ENCODE results near the gene ITIH1. TPM values are rescaled to one million over a fixed set of nuclear protein-coding genes. Genes with fewer than 3 reads are reported as not detected.

Gene ITIH1
- total and polyA plus RNA-seq, 2 experiments from 2014 or later = not detected

DNA sequence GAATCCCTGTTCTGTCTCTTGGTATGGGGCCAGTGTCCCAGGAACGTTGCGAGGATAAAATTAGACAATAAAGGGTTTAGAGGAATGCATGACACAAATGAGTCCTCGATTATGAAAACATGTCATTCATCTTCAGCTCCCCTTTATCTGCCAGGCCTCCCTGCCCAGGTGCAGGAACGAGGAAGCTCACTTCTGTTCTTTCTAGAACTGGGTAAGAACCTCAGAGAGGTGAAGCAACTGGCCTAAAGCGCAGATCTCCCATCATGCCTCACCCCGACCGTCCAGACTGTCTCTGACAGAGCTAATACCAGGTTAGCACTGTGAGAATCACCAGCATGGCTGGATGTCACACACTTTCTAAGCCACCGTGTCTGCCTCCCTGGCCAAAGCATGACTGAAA is 1.5 kb upstream of the ITIH1 start:
- no peaks in the 10 kb centered on the region for H4K20me1 ChIP-seq (replicated peaks; ENCODE audit: insufficient read depth)
- TF ChIP-seq ZNF331 (CRISPR knock-in tag; IDR thresholded peaks at IDR 0.05; ENCODE audit: low read depth) (no peak), EZH2phosphoT487 (IDR thresholded peaks at IDR 0.05; ENCODE audit: unreplicated experiment) (no peak), ZNF114 (CRISPR knock-in tag; IDR thresholded peaks at IDR 0.05) (no peak), STAT1 (IDR thresholded peaks at IDR 0.05; ENCODE audit: unreplicated experiment) (no peak), POLR2AphosphoS5 (IDR thresholded peaks at IDR 0.05; ENCODE audit: low read depth) (no peak), NANOG (IDR thresholded peaks at IDR 0.05; ENCODE audit: borderline replicate concordance) (no peak), CREB1 (CRISPR knock-in tag; IDR thresholded peaks at IDR 0.05; ENCODE audit: low read depth) (no peak), JUNB (IDR thresholded peaks at IDR 0.05; ENCODE audit: unreplicated experiment) (no peak), EZH2 (IDR thresholded peaks at IDR 0.05; ENCODE audit: low read depth, unreplicated experiment) (no peak)
- TF ChIP-seq, protein P1, sequence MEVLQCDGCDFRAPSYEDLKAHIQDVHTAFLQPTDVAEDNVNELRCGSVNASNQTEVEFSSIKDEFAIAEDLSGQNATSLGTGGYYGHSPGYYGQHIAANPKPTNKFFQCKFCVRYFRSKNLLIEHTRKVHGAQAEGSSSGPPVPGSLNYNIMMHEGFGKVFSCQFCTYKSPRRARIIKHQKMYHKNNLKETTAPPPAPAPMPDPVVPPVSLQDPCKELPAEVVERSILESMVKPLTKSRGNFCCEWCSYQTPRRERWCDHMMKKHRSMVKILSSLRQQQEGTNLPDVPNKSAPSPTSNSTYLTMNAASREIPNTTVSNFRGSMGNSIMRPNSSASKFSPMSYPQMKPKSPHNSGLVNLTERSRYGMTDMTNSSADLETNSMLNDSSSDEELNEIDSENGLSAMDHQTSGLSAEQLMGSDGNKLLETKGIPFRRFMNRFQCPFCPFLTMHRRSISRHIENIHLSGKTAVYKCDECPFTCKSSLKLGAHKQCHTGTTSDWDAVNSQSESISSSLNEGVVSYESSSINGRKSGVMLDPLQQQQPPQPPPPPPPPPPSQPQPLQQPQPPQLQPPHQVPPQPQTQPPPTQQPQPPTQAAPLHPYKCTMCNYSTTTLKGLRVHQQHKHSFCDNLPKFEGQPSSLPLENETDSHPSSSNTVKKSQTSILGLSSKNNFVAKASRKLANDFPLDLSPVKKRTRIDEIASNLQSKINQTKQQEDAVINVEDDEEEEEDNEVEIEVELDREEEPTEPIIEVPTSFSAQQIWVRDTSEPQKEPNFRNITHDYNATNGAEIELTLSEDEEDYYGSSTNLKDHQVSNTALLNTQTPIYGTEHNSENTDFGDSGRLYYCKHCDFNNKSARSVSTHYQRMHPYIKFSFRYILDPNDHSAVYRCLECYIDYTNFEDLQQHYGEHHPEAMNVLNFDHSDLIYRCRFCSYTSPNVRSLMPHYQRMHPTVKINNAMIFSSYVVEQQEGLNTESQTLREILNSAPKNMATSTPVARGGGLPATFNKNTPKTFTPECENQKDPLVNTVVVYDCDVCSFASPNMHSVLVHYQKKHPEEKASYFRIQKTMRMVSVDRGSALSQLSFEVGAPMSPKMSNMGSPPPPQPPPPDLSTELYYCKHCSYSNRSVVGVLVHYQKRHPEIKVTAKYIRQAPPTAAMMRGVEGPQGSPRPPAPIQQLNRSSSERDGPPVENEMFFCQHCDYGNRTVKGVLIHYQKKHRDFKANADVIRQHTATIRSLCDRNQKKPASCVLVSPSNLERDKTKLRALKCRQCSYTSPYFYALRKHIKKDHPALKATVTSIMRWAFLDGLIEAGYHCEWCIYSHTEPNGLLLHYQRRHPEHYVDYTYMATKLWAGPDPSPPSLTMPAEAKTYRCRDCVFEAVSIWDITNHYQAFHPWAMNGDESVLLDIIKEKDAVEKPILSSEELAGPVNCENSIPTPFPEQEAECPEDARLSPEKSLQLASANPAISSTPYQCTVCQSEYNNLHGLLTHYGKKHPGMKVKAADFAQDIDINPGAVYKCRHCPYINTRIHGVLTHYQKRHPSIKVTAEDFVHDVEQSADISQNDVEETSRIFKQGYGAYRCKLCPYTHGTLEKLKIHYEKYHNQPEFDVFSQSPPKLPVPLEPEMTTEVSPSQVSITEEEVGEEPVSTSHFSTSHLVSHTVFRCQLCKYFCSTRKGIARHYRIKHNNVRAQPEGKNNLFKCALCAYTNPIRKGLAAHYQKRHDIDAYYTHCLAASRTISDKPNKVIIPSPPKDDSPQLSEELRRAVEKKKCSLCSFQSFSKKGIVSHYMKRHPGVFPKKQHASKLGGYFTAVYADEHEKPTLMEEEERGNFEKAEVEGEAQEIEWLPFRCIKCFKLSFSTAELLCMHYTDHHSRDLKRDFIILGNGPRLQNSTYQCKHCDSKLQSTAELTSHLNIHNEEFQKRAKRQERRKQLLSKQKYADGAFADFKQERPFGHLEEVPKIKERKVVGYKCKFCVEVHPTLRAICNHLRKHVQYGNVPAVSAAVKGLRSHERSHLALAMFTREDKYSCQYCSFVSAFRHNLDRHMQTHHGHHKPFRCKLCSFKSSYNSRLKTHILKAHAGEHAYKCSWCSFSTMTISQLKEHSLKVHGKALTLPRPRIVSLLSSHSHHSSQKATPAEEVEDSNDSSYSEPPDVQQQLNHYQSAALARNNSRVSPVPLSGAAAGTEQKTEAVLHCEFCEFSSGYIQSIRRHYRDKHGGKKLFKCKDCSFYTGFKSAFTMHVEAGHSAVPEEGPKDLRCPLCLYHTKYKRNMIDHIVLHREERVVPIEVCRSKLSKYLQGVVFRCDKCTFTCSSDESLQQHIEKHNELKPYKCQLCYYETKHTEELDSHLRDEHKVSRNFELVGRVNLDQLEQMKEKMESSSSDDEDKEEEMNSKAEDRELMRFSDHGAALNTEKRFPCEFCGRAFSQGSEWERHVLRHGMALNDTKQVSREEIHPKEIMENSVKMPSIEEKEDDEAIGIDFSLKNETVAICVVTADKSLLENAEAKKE (CRISPR knock-in tag; IDR thresholded peaks at IDR 0.05) = no peak
- TF ChIP-seq, protein P2, sequence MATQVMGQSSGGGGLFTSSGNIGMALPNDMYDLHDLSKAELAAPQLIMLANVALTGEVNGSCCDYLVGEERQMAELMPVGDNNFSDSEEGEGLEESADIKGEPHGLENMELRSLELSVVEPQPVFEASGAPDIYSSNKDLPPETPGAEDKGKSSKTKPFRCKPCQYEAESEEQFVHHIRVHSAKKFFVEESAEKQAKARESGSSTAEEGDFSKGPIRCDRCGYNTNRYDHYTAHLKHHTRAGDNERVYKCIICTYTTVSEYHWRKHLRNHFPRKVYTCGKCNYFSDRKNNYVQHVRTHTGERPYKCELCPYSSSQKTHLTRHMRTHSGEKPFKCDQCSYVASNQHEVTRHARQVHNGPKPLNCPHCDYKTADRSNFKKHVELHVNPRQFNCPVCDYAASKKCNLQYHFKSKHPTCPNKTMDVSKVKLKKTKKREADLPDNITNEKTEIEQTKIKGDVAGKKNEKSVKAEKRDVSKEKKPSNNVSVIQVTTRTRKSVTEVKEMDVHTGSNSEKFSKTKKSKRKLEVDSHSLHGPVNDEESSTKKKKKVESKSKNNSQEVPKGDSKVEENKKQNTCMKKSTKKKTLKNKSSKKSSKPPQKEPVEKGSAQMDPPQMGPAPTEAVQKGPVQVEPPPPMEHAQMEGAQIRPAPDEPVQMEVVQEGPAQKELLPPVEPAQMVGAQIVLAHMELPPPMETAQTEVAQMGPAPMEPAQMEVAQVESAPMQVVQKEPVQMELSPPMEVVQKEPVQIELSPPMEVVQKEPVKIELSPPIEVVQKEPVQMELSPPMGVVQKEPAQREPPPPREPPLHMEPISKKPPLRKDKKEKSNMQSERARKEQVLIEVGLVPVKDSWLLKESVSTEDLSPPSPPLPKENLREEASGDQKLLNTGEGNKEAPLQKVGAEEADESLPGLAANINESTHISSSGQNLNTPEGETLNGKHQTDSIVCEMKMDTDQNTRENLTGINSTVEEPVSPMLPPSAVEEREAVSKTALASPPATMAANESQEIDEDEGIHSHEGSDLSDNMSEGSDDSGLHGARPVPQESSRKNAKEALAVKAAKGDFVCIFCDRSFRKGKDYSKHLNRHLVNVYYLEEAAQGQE (IDR thresholded peaks at IDR 0.05; ENCODE audit: unreplicated experiment) = no peak
- TF ChIP-seq, protein P3, sequence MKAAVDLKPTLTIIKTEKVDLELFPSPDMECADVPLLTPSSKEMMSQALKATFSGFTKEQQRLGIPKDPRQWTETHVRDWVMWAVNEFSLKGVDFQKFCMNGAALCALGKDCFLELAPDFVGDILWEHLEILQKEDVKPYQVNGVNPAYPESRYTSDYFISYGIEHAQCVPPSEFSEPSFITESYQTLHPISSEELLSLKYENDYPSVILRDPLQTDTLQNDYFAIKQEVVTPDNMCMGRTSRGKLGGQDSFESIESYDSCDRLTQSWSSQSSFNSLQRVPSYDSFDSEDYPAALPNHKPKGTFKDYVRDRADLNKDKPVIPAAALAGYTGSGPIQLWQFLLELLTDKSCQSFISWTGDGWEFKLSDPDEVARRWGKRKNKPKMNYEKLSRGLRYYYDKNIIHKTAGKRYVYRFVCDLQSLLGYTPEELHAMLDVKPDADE (IDR thresholded peaks at IDR 0.05) = no peak
- TF ChIP-seq, protein P4, sequence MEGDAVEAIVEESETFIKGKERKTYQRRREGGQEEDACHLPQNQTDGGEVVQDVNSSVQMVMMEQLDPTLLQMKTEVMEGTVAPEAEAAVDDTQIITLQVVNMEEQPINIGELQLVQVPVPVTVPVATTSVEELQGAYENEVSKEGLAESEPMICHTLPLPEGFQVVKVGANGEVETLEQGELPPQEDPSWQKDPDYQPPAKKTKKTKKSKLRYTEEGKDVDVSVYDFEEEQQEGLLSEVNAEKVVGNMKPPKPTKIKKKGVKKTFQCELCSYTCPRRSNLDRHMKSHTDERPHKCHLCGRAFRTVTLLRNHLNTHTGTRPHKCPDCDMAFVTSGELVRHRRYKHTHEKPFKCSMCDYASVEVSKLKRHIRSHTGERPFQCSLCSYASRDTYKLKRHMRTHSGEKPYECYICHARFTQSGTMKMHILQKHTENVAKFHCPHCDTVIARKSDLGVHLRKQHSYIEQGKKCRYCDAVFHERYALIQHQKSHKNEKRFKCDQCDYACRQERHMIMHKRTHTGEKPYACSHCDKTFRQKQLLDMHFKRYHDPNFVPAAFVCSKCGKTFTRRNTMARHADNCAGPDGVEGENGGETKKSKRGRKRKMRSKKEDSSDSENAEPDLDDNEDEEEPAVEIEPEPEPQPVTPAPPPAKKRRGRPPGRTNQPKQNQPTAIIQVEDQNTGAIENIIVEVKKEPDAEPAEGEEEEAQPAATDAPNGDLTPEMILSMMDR (conservative IDR thresholded peaks at IDR 0.05; ENCODE audit: low read depth in 2 of 2) = no peak
- H2AFZ ChIP-seq = peak overlapping the region; percentile 66; the same call in 1 of the 2 replicates
- H3K4me1 Mint-ChIP-seq = no peaks in the 10 kb centered on the region
- H3K4me3 ChIP-seq = no peak overlapping the region
- no peak overlapping the region for H3K27ac Mint-ChIP-seq
- H3K4me1 ChIP-seq (ENCODE audit: insufficient read depth) = no peaks in the 10 kb centered on the region
- H3K4me3 Mint-ChIP-seq = no peak overlapping the region
- H3F3A ChIP-seq (replicated peaks; ENCODE audit: low read depth) = no peaks in the 10 kb centered on the region
- H3K27me3 Mint-ChIP-seq (ENCODE audit: insufficient read depth, low read depth, poor library complexity) = peaks cover 5% of the 10 kb centered on the region
- no peaks in the 10 kb centered on the region for H3K9me3 Mint-ChIP-seq
- no peak overlapping the region for H3K27ac ChIP-seq (ENCODE audit: low read depth)
- ATAC-seq = no peak
- no peaks in the 10 kb centered on the region for H3K36me3 Mint-ChIP-seq (ENCODE audit: low read depth)
- H3K79me2 ChIP-seq (replicated peaks; ENCODE audit: insufficient read depth) = no peaks in the 10 kb centered on the region
- no peaks in the 10 kb centered on the region for H3K36me3 ChIP-seq (ENCODE audit: insufficient read depth)
- H3K9me2 ChIP-seq (ENCODE audit: insufficient read depth) = no peaks in the 10 kb centered on the region
- H3K27me3 ChIP-seq (ENCODE audit: insufficient read depth) = no peaks in the 10 kb centered on the region
- H3K4me2 ChIP-seq = no peak overlapping the region
- no peak for DNase-seq (ENCODE audit: low spot score)
